Tibial artery (tissue), 4 donors: ENCODE measurements around the gene LYPLAL1.
"Not testable (repeated sequence)": the region's sequence is repeated elsewhere in the genome, so short reads cannot be mapped to it uniquely, and the experiment has no call there.

Experiments used
- DNase-seq, 2 donors: peaks; one replicate each; pipeline ENCODE4 v3.0.0-alpha.2; 2019
- H3K27ac ChIP-seq, 2 donors: fragments of 200-600 bp; sonication (generic) in 1 of 2; 1 replicate in 1 of 2; 2 replicates in 1 of 2; pipeline ENCODE4 v1.5.1; 2018 to 2019; ENCODE audit warnings: mild to moderate bottlenecking in 1 of 2
- H3K27me3 ChIP-seq, 2 donors: fragments of 200-600 bp; sonication (generic) in 1 of 2; one replicate each; pipeline versions ENCODE4 v1.5.1 to v1.6.0; 2016 to 2019
- H3K36me3 ChIP-seq, 3 donors: fragments of 200-600 bp; sonication (generic) in 2 of 3; one replicate each; pipeline ENCODE4 v1.5.1; 2016 to 2019; ENCODE audit warnings: mild to moderate bottlenecking in 2 of 3
- H3K4me1 ChIP-seq, 4 donors: fragments of 200-600 bp; sonication (generic) in 2 of 4; 1 replicate in 3 of 4; 2 replicates in 1 of 4; pipeline ENCODE4 v1.5.1; 2016 to 2019
- H3K4me3 ChIP-seq, 2 donors: fragments of 200-600 bp; sonication (generic) in 1 of 2; 1 replicate in 1 of 2; 2 replicates in 1 of 2; pipeline ENCODE4 v1.5.1; 2018 to 2019; ENCODE audit warnings: mild to moderate bottlenecking in 2 of 2
- H3K9me3 ChIP-seq, 3 donors: fragments of 200-600 bp; sonication (generic) in 1 of 3; one replicate each; pipeline ENCODE4 v1.5.1; 2016 to 2019
- intact Hi-C: fragments of 100-400 bp; cut with DNase I; formaldehyde crosslinking; loops from one replicate; pipeline ENCODE4 v1.15.0; 2023; ENCODE audit warnings: low total_unique reads
- TF ChIP-seq, protein P1 (sequence below), 2 experiments: fragments of 200-600 bp in 1 of 2; fragments of 450-650 bp in 1 of 2; IDR thresholded peaks; one replicate each; pipeline ENCODE4 v1.5.1; 2017 to 2019; ENCODE audit warnings: antibody characterized with exemption in 2 of 2, mild to moderate bottlenecking in 1 of 2, moderate library complexity in 1 of 2

LYPLAL1 gene

DNA sequence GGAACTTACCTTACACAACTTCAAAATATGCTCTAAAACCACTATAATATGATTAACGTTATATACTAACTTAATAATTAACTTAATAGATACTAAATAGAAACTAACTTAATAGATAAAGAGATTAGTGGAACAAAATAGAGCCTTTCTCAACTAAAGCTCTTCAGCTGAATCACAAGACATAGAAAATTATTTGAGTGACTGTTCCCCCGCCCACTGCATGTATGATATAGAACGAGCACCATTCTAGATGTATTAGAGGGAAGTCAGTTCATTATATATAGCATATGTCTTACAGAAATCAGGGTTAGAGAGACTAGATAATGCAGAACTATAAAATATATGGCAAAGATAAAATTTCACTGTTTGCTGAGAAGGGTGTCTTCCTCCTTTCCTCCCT lies 16.3 kb downstream of the LYPLAL1 start:
- no peak for DNase-seq
- intact Hi-C loops, result no loop called here
- Histone ChIP-seq H3K27me3 (no peaks in the 10 kb centered on the region), H3K9me3 (no peaks in the 10 kb centered on the region), H3K27ac (peak overlapping the region; percentile 61 to 71), H3K36me3 (peaks cover 0 to 8% (median 0%) of the 10 kb centered on the region in 3 donors), H3K4me1 (peaks cover 0 to 53% (median 8%) of the 10 kb centered on the region in 4 donors), H3K4me3 (no peak overlapping the region)
- TF ChIP-seq, protein P1, sequence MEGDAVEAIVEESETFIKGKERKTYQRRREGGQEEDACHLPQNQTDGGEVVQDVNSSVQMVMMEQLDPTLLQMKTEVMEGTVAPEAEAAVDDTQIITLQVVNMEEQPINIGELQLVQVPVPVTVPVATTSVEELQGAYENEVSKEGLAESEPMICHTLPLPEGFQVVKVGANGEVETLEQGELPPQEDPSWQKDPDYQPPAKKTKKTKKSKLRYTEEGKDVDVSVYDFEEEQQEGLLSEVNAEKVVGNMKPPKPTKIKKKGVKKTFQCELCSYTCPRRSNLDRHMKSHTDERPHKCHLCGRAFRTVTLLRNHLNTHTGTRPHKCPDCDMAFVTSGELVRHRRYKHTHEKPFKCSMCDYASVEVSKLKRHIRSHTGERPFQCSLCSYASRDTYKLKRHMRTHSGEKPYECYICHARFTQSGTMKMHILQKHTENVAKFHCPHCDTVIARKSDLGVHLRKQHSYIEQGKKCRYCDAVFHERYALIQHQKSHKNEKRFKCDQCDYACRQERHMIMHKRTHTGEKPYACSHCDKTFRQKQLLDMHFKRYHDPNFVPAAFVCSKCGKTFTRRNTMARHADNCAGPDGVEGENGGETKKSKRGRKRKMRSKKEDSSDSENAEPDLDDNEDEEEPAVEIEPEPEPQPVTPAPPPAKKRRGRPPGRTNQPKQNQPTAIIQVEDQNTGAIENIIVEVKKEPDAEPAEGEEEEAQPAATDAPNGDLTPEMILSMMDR (IDR thresholded peaks at IDR 0.05), result no peak

DNA sequence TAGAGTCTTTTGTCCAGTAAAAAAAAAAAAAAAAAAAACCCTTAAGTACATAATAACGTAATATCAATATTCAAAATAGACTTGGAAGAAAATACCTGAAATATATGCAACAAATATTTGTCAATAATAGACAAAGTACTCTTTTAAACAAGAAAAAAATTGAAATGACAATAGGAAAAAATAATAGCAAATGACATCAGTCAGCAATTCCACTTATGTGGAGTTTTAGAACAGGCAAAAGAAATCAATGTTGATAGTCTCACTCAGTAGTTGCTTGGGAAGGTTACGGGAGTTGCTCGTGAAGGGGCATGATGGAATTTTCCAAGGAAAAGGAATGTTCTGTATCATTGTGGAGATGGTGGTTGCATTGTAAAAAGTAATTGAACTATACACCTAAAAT lies 16.9 kb downstream of the LYPLAL1 start:
- Histone ChIP-seq H3K4me1 (peaks cover 0 to 52% (median 8%) of the 10 kb centered on the region in 4 donors), H3K4me3 (no peak overlapping the region), H3K27me3 (no peaks in the 10 kb centered on the region), H3K27ac (peak overlapping the region in 1 of 2 donors; percentile 61), H3K36me3 (peaks cover 0 to 8% (median 3%) of the 10 kb centered on the region in 3 donors), H3K9me3 (no peaks in the 10 kb centered on the region)
- TF ChIP-seq, protein P1 (IDR thresholded peaks at IDR 0.05), result no peak
- intact Hi-C loops, result no loop called here
- DNase-seq, result no peak

DNA sequence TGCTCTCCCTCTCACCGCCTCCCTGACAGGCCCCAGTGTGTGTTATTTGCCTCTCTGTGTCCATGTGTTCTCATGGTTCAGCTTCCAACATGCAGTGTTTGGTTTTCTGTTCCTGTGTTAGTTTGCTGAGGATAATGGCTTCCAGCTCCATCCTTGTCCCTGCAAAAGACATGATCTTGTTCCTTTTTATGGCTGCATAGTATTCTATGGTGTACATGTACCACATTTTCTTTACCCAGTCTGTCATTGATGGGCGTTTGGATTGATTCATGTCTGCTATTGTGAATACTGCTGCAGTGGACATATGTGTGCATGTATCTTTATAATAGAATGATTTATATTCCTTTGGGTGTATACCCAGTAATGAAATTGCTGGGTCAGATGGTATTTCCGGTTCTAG lies 22.2 kb downstream of the LYPLAL1 start:
- DNase-seq, H3K9me3 ChIP-seq, H3K4me3 ChIP-seq, H3K27me3 ChIP-seq, H3K27ac ChIP-seq, intact Hi-C loops: not testable (repeated sequence)
- Histone ChIP-seq H3K36me3 (peaks cover 8 to 16% (median 10%) of the 10 kb centered on the region in 3 donors), H3K4me1 (peaks cover 0 to 13% (median 0%) of the 10 kb centered on the region in 4 donors)

DNA sequence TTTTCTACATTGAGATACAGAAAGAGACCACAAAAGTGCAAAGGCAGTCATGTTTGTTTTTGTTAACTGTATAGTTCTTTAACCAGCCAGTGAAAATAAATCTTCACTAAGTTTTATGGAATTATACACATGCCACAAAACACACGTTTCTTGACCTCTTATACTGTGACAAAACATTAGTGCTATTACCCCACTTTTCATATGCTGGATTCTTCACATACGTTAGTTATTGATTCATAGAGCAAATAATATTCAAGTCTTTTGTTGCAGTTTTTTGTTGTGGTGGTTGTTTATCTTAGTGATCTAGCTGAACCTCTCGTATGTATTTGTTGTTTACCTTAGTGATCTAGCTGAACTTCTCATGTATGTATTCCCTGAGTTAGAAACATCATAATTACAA lies 28.0 kb downstream of the LYPLAL1 start:
- H3K27ac ChIP-seq, result no peak overlapping the region
- no peak overlapping the region for H3K4me3 ChIP-seq
- no peaks in the 10 kb centered on the region for H3K4me1 ChIP-seq
- intact Hi-C loops, result no loop called here
- no peak for DNase-seq
- no peaks in the 10 kb centered on the region for H3K9me3 ChIP-seq
- H3K27me3 ChIP-seq, result no peaks in the 10 kb centered on the region
- peaks cover 0 to 9% (median 1%) of the 10 kb centered on the region in 3 donors for H3K36me3 ChIP-seq
- TF ChIP-seq, protein P1 (IDR thresholded peaks at IDR 0.05), result no peak

DNA sequence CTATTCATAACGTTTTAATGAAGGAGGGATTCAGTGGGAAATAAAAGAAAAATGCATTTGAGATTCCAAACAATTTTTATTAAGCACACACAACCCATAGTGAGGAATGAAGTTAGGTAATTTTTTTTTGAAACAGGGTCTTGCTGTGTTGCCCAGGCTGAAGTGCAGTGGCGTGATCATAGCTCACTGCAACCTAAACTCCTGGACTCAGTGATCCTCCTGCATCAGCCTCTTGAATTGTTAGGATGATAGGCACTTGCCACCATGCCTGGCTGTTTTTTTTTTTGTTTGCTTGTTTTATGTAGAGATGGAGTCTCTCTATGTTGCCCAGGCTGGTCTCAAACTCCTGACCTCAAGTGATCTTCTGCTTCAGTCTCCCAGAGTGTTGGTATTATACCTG lies 28.9 kb downstream of the LYPLAL1 start:
- TF ChIP-seq, protein P1 (IDR thresholded peaks at IDR 0.05), result no peak
- DNase-seq, result no peak
- Histone ChIP-seq H3K27ac (no peak overlapping the region), H3K36me3 (peaks cover 0 to 9% (median 0%) of the 10 kb centered on the region in 3 donors), H3K4me3 (no peak overlapping the region), H3K4me1 (no peaks in the 10 kb centered on the region), H3K9me3 (no peaks in the 10 kb centered on the region), H3K27me3 (no peaks in the 10 kb centered on the region)
- intact Hi-C loops, result no loop called here

DNA sequence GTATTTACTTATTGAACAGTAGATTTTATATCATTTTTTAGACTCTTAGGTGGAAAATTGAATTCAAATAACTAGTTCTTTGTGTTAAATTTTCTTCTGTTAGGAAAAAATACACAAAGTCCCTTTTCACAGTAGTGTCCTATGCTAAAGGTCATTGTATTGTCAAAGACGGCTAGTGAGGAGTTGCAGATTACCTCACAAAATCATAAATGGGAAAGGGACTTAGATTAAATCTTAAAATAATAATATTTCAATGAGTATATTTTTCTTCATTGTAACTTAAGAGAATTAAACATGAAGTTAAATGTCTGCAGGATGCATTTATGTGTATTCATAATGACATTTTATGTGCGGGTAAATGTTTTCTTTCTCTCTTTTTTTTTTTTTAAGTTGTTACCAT lies 32.7 kb downstream of the LYPLAL1 start:
- Histone ChIP-seq H3K27ac (no peak overlapping the region), H3K36me3 (peaks cover 0 to 8% (median 0%) of the 10 kb centered on the region in 3 donors), H3K4me3 (no peak overlapping the region), H3K9me3 (no peaks in the 10 kb centered on the region), H3K4me1 (no peaks in the 10 kb centered on the region), H3K27me3 (no peaks in the 10 kb centered on the region)
- no peak for DNase-seq
- intact Hi-C loops, result no loop called here
- TF ChIP-seq, protein P1 (IDR thresholded peaks at IDR 0.05), result no peak
